Sigmoid colon (tissue), 4 donors: ENCODE measurements around the gene AP2S1.

ENCODE experiments used
- EP300 ChIP-seq, 4 donors: sonication (generic); formaldehyde crosslinking; IDR thresholded peaks; one replicate each; pipeline ENCODE4 v1.6.1; 2017; ENCODE audit warnings: antibody characterized with exemption in 4 of 4
- TF ChIP-seq, protein P1 (sequence below), 4 experiments: fragments of 450-650 bp in 3 of 4; fragments of 200-600 bp in 1 of 4; IDR thresholded peaks; one replicate each; pipeline ENCODE4 v1.5.1; 2016 to 2019; ENCODE audit warnings: antibody characterized with exemption in 4 of 4, mild to moderate bottlenecking in 3 of 4, moderate library complexity in 2 of 4

DNA sequence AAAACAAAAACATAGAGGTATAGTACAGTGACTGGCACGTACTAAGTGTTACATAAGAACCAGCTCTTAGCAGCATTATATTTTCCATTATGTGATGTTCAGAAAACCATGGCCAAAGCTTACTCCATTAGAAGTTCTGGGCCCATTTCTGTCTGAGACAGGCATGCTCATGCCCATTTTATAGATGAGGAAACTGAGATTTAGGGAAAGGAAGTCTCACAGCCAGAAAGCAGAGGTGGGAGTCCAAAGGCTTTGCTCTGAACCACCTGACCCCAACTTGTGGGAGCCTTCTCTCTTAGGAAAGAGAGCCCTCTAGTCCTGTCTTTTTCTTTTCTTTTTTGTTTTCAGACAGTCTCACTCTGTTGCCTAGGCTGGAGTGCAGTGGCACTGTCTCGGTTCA is 2.3 kb downstream of the AP2S1 start:
- TF ChIP-seq, protein P1, sequence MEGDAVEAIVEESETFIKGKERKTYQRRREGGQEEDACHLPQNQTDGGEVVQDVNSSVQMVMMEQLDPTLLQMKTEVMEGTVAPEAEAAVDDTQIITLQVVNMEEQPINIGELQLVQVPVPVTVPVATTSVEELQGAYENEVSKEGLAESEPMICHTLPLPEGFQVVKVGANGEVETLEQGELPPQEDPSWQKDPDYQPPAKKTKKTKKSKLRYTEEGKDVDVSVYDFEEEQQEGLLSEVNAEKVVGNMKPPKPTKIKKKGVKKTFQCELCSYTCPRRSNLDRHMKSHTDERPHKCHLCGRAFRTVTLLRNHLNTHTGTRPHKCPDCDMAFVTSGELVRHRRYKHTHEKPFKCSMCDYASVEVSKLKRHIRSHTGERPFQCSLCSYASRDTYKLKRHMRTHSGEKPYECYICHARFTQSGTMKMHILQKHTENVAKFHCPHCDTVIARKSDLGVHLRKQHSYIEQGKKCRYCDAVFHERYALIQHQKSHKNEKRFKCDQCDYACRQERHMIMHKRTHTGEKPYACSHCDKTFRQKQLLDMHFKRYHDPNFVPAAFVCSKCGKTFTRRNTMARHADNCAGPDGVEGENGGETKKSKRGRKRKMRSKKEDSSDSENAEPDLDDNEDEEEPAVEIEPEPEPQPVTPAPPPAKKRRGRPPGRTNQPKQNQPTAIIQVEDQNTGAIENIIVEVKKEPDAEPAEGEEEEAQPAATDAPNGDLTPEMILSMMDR (IDR thresholded peaks at IDR 0.05): no peak
- no peak for TF ChIP-seq EP300 (IDR thresholded peaks at IDR 0.05)
